HT-29 (cell line): Measurements from ENCODE around the gene KYNU. TPM values are rescaled to one million over a fixed set of nuclear protein-coding genes. Genes with fewer than 3 reads are reported as not detected.
A peak's percentile ranks its signal among the peaks of the same experiment; 100 is the strongest.
"Not testable (repeated sequence)": the region's sequence is repeated elsewhere in the genome, so short reads cannot be mapped to it uniquely, and the experiment has no call there.

ENCODE experiments used
- DNase-seq: peaks from one replicate; pipeline ENCODE4 v3.0.0-alpha.2; 2015; ENCODE audit warnings: low spot score
- total RNA-seq: library from RNA; depleted of rRNA; stranded (reverse); fragments of >200 nt; shearing (Covaris generic); gene quantifications from 2 replicates; pipeline ENCODE4 v1.2.3, GENCODE V29; 2014

Gene KYNU
- total RNA-seq, 1 experiment from 2014 or later: 1.2 TPM

GRCh38 chr2:143001501-143001900 lies 124.0 kb downstream of the KYNU start:
- no peak for DNase-seq

- DNase-seq: no peak
Measured at GRCh38 chr2:143015656-143016055, 138.2 kb downstream of the KYNU start.

- no peak for DNase-seq
Measured at GRCh38 chr2:143026411-143027054, 149.1 kb downstream of the KYNU start.

- no peak for DNase-seq
Measured at GRCh38 chr2:143029141-143029540, 151.7 kb downstream of the KYNU start.

GRCh38 chr2:143030127-143030526 lies 152.7 kb downstream of the KYNU start:
- DNase-seq: no peak

GRCh38 chr2:143034292-143035074 lies 157.0 kb downstream of the KYNU start:
- peak; percentile 84 for DNase-seq

- no peak for DNase-seq
Measured at GRCh38 chr2:143051465-143051864, 174.0 kb downstream of the KYNU start.

GRCh38 chr2:143053437-143053836 lies 176.0 kb downstream of the KYNU start:
- not testable (repeated sequence) for DNase-seq

GRCh38 chr2:143056550-143056949 lies 179.1 kb downstream of the KYNU start:
- no peak for DNase-seq

- no peak for DNase-seq
Measured at GRCh38 chr2:143058851-143059250, 181.4 kb downstream of the KYNU start.

GRCh38 chr2:143063612-143064200 lies 186.2 kb downstream of the KYNU start:
- DNase-seq: no peak

- no peak for DNase-seq
Measured at GRCh38 chr2:143068094-143068493, 190.6 kb downstream of the KYNU start.

- DNase-seq: no peak
Measured at GRCh38 chr2:143068509-143068908, 191.0 kb downstream of the KYNU start.

GRCh38 chr2:143070704-143071103 lies 193.2 kb downstream of the KYNU start:
- DNase-seq: no peak

- DNase-seq: no peak
Measured at GRCh38 chr2:143071185-143071876, 193.9 kb downstream of the KYNU start.

GRCh38 chr2:143074913-143075312 lies 197.4 kb downstream of the KYNU start:
- DNase-seq: not testable (repeated sequence)

- no peak for DNase-seq
Measured at GRCh38 chr2:143075711-143076110, 198.2 kb downstream of the KYNU start.

- DNase-seq: no peak
Measured at GRCh38 chr2:143078104-143078503, 200.6 kb downstream of the KYNU start.

- no peak for DNase-seq
Measured at GRCh38 chr2:143081616-143082015, 204.2 kb downstream of the KYNU start.

GRCh38 chr2:143083636-143084035 lies 206.2 kb downstream of the KYNU start:
- DNase-seq: no peak

GRCh38 chr2:143084462-143084861 lies 207.0 kb downstream of the KYNU start:
- no peak for DNase-seq

GRCh38 chr2:143085125-143085784 lies 207.8 kb downstream of the KYNU start:
- no peak for DNase-seq
